Spinal cord (tissue), 10 donors: ENCODE data around the gene ACTN1. TPM values are rescaled to one million over a fixed set of nuclear protein-coding genes. Genes with fewer than 3 reads are reported as not detected.

ENCODE experiments used
- DNase-seq, 6 donors: peaks; one replicate each; pipeline versions ENCODE4 v3.0.0 to v3.0.0-alpha.2; 2013 to 2015; ENCODE audit warnings: low spot score in 6 of 6, low read depth in 4 of 6
- H3K27ac ChIP-seq: one replicate; pipeline ENCODE4 v1.5.1; 2013; ENCODE audit warnings: low read depth, low read length, control low read depth
- H3K27me3 ChIP-seq: one replicate; pipeline ENCODE4 v1.6.1; 2013; ENCODE audit warnings: low read length; ENCODE audit not compliant: control insufficient read depth, insufficient read depth
- H3K36me3 ChIP-seq: one replicate; pipeline ENCODE4 v1.6.1; 2013; ENCODE audit warnings: low read length; ENCODE audit not compliant: control insufficient read depth, insufficient read depth
- H3K4me1 ChIP-seq: one replicate; pipeline ENCODE4 v1.6.1; 2013; ENCODE audit warnings: low read length; ENCODE audit not compliant: control insufficient read depth, insufficient read depth
- H3K4me3 ChIP-seq: one replicate; pipeline ENCODE4 v1.5.1; 2013; ENCODE audit warnings: low read depth, low read length, control low read depth
- H3K9me3 ChIP-seq: one replicate; pipeline ENCODE4 v1.6.1; 2013; ENCODE audit warnings: low read length; ENCODE audit not compliant: control insufficient read depth, insufficient read depth
- WGBS: methylation state at CpG from one replicate; pipeline ENCODE4 v1.1.5; 2013; ENCODE audit warnings: missing lambda C conversion rate; ENCODE audit not compliant: insufficient coverage; 5-methylcytosine and 5-hydroxymethylcytosine counted together
- polyA plus RNA-seq, 2 donors: library from polyadenylated mRNA; unstranded; fragments of 120-200 nt; gene quantifications; one replicate each; pipeline ENCODE4 v1.2.1, GENCODE V29; 2013; ENCODE audit not compliant: insufficient read length in 2 of 2
- total RNA-seq, 2 donors: library from RNA; depleted of rRNA in 1 of 2; stranded (reverse); fragments of 120-200 nt in 1 of 2; fragments of >200 nt in 1 of 2; gene quantifications; one replicate each; pipeline versions ENCODE4 v1.2.3 to v1.2.4, GENCODE V29; 2013 to 2014
- donor health status: healthy.

The ACTN1 gene
- total and polyA plus RNA-seq, 4 donors = 41.6 to 49.4 (median 46.2) TPM

DNA sequence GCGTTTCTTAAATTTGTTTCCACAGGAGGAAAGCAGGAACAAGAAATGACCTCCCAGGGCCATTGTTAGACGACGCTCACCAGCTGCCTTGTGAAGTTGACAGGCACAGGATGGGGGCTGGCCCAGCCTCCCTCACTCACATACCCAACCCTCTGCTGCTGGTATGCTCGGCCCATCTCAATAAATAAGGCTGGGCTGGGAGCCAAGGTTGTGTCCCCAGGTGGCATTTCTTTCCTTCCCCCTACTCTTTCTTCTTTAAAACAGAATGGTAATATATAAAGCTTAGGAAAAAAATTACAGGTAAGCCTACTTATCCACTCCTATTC, 93.0 kb downstream of the ACTN1 start:
- WGBS = 49% methylated on average over 3 of the region's 4 CpGs
- H3K36me3 ChIP-seq = peaks cover 65% of the 10 kb centered on the region
- H3K4me1 ChIP-seq = no peaks in the 10 kb centered on the region

DNA sequence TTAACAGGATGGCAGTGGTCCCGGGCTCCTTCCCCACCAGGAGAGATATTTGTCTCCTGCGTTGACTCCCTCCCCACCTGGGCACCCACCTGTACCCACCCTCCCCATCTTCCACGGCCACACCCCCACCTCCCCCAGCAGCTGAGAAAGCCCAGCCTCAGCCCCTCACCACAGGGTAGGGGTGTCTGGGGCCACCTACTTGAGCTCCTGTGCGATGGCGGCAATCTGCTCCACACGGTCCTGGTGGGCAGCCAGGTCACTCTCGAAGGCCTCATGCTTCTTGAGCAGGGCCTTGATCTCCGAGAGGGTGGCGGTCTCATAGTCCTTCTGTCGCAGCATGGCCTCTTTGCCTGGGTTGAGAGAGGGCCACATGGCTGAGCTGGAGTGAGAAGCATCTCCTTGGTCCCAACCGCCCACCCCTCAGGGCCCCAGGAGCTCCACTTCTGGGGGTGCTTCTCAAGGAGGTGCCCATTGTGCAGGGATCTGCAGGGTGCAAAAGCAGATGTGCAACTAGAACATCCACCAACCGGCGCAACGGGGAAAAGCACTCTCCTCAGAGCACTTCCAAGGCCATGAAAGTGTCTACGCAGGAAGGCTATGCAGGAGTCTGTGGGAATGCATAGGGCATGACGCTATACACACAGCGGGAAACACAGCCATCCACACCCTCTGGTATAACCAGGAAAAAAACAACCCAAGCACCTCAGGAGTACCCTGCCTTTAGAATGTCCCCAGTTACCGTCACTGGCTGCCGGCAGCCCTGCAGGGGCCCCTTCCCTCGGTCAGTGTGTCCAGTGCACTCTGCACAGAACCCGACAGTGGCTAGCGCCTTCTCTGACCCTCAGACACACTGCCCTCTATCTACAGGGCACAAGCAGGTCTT, 93.6 kb downstream of the ACTN1 start:
- 99% methylated on average over 21 of the region's 22 CpGs for WGBS
- Histone ChIP-seq H3K27me3 (no peaks in the 10 kb centered on the region), H3K4me1 (no peaks in the 10 kb centered on the region), H3K9me3 (no peaks in the 10 kb centered on the region), H3K36me3 (peaks cover 67% of the 10 kb centered on the region), H3K27ac (no peak overlapping the region), H3K4me3 (no peak overlapping the region)
- no peak for DNase-seq

More for the DNA sequence above, 93.0 kb downstream of the ACTN1 start:
- H3K9me3 ChIP-seq = no peaks in the 10 kb centered on the region
- H3K27ac ChIP-seq = no peak overlapping the region
- H3K4me3 ChIP-seq = no peak overlapping the region
- no peaks in the 10 kb centered on the region for H3K27me3 ChIP-seq
- no peak for DNase-seq

DNA sequence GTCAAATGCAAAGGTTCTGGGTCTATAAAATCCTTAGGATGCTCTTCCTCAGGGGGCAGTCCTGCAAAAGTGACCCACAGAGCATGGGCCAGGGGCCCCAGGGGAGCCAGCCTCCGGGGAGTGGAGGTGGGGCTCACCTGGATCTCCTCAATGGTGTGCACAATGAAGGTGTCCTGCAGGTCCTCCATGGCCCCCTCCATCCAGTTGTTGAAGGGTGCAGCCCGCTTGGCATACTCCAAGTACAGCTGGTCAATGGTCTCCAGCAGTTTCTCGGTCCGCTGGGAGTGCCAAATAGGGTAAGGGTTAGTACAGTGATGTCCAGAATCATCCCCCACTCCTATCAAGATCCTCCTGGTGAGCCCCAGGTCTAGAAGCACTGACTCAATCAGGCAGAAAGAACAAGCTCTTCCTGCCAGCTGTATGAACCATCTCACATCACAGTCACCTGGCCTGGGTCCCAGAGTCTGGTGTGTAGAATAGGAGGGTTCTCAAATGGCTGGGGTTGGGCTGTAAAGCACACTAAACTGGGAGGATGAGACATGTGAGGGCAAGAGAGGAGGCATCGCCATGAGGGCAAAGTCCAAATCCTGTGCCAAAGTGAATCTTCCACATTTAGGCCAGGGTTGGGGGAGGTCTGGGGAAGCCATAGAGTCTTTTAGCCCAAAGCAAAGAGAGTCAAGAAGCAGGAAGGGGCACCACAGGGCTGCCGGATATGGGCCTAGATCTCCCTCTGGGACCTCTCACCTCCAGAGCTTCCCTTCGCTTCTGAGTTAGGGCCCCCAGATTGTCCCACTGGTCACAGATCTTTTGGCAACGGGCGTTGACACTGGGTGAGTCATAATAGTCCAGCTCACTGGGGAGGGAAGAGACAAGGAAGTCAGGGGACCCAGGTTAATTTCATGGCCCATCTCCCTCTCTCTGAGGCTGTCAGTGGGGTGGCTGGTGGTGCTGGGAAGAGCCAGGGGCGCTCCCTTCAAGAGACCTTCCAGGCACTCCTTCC, 94.8 kb downstream of the ACTN1 start:
- WGBS = 90% methylated on average over 4 of the region's 10 CpGs
- H3K36me3 ChIP-seq = peaks cover 67% of the 10 kb centered on the region

DNA sequence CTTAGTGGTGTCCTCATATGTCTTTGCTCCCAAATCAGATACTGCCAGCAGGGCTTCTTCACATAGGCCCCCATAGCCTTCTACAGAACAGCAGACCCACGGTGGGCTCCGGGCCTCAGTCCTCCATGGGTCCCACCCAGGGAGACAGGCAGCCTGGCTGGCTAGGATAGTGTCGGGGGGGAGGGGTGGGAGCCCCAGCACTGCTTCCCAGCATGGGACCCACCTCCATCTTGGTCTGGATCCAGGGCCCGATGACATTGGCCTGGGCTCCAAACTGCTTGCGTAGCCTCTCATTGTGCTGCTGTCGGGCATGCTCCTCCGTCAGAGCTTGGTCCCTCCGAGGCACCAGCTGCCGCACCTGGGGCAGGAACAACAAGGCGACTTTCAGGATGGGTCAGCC, 96.9 kb downstream of the ACTN1 start:
- WGBS = 94% methylated on average over 10 of the region's 10 CpGs
- H3K36me3 ChIP-seq = peaks cover 71% of the 10 kb centered on the region
- H3K4me3 ChIP-seq = no peak overlapping the region
- DNase-seq = no peak
- H3K27me3 ChIP-seq = no peaks in the 10 kb centered on the region
- H3K27ac ChIP-seq = no peak overlapping the region
- no peaks in the 10 kb centered on the region for H3K4me1 ChIP-seq
- H3K9me3 ChIP-seq = no peaks in the 10 kb centered on the region

More for the DNA sequence above, 94.8 kb downstream of the ACTN1 start:
- no peaks in the 10 kb centered on the region for H3K4me1 ChIP-seq
- H3K27me3 ChIP-seq = no peaks in the 10 kb centered on the region
- no peaks in the 10 kb centered on the region for H3K9me3 ChIP-seq
- DNase-seq = no peak
- no peak overlapping the region for H3K27ac ChIP-seq
- no peak overlapping the region for H3K4me3 ChIP-seq

DNA sequence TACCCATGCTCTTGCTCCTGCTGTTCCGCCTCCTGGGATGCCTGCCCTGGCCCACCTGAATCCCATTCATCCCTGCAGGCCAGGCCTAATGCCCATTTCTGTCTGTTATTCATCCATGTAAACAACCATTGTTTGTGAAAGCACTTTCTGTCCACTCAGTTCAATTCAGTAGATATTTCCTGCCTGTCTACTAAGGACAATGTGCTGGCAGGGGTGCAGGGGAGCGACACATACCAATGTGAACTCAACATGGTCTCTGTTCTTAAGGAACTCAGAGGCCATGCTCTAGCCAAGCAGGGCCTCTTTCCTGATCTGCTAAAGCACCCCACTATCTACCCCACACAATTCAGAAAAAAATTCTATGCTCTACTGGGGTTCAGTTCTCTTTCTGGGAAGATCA, 97.7 kb downstream of the ACTN1 start:
- no peaks in the 10 kb centered on the region for H3K27me3 ChIP-seq
- H3K4me1 ChIP-seq = no peaks in the 10 kb centered on the region
- H3K4me3 ChIP-seq = no peak overlapping the region
- H3K27ac ChIP-seq = no peak overlapping the region
- DNase-seq = no peak
- H3K9me3 ChIP-seq = no peaks in the 10 kb centered on the region
- H3K36me3 ChIP-seq = peaks cover 79% of the 10 kb centered on the region
- WGBS = 95% methylated on average over 2 of the region's 2 CpGs

DNA sequence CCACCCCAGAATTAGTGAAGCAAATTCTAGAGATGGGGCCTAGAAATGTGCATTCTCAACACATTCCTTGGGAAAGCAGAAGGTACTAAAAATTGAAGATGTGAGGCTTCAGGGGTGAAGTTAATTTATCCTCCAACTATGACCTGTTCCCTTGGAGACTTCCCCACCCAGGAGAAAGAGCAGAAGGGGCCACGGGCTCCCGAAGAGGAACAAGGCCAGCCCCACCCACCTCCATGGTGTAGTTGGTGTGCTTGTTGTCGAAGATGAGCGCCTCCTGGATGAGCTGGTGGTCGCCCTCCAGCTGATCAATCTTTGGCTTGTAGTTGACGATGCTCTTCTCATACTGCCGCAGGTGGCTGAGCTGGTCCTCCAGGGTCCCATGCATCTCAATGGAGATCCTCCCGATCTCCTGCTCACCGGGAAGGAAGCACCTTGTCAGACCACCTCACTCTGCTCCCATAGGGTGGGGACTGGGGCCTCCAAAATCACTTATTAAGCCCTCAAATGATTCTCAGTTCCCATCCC, 98.5 kb downstream of the ACTN1 start:
- Histone ChIP-seq H3K4me3 (no peak overlapping the region), H3K27ac (no peak overlapping the region), H3K27me3 (no peaks in the 10 kb centered on the region), H3K4me1 (no peaks in the 10 kb centered on the region), H3K36me3 (peaks cover 81% of the 10 kb centered on the region), H3K9me3 (no peaks in the 10 kb centered on the region)
- no peak for DNase-seq
- WGBS = 87% methylated on average over 7 of the region's 9 CpGs

DNA sequence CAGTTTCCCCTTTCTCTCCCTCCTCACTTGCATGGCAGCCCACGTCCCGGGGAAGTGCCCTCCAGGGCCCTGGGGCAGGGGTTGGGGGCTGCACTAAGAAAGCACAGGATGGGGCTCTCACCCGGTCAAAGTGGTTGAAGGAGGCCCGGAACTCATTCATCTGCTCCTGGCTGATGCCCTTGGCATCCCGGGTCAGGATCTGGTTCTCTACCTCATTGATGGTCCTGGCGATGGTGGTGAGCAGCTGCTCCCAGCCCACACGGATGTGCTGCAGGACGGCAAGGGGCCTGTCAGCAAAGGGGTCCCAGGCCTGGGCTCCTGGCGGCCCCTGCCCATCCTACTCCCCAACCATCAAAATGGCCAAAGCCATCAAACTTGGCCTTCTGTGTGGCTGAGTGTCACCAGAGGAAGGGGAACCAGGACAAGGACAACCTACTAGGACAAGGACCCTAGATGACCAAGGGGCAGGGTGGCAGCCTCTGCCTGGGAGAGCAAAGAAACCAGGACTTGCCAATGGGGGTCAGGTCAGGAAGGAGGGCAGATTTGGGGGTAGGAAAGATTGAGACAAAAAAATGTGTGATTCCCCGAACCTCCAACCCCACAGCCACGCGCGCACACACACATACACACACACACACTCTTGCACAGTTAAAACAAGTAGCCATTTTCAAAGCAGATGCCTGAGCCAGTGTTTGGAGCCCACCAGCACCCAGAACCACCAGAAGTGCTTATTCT, 99.1 kb downstream of the ACTN1 start:
- Histone ChIP-seq H3K36me3 (peaks cover 80% of the 10 kb centered on the region), H3K27me3 (no peaks in the 10 kb centered on the region), H3K27ac (no peak overlapping the region), H3K9me3 (no peaks in the 10 kb centered on the region), H3K4me3 (no peak overlapping the region), H3K4me1 (no peaks in the 10 kb centered on the region)
- DNase-seq = no peak
- WGBS = 96% methylated on average over 10 of the region's 13 CpGs

DNA sequence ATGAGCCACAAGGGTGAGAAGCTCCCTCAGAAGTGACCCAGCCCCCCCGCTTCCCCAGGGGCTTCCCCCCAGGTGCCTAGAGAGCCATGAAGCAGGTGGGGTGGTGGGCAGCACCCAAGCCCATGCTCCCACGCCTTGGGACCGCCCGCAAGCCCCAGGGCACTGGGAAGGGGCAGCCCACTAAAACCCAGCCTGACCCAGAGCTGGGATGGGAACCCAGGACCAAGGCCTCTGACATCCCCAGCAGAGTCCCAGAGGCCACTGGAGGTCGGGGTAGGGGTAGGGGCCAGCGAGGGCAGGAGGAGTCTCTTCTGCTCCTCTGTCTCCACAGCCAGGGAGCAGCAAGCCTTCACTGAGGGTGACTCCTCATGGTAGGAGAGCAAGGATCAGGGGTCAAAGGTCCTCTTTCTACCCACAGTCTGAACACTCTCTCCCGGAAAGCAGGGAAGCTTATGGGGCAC, 99.8 kb downstream of the ACTN1 start:
- Histone ChIP-seq H3K9me3 (no peaks in the 10 kb centered on the region), H3K4me1 (no peaks in the 10 kb centered on the region), H3K36me3 (peaks cover 83% of the 10 kb centered on the region), H3K27me3 (no peaks in the 10 kb centered on the region), H3K4me3 (no peak overlapping the region), H3K27ac (no peak overlapping the region)
- no peak for DNase-seq
- 94% methylated on average over 5 of the region's 7 CpGs for WGBS

DNA sequence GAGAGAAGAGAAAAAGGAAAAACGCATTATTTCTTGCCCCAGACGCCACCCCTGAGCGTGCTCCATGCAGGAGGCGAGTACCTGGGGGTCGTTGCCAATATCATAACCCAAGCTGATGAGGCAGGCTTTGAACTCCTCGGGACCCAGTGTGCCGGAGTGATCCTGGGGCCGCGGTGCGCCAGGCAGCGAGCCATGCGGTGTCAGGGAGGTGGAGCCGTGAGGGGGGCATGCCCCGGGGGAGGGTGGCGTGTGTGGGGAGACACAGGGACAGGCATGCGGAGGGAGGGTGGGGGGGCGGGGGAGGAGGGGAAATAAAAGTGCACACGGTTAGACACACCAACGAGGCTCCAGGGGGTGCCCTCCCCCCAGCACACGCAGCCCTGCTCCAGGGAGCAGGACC, 100.2 kb downstream of the ACTN1 start:
- H3K4me1 ChIP-seq = no peaks in the 10 kb centered on the region
- no peaks in the 10 kb centered on the region for H3K27me3 ChIP-seq
- DNase-seq = no peak
- no peak overlapping the region for H3K27ac ChIP-seq
- no peak overlapping the region for H3K4me3 ChIP-seq
- peaks cover 79% of the 10 kb centered on the region for H3K36me3 ChIP-seq
- WGBS = 88% methylated on average over 8 of the region's 20 CpGs
- H3K9me3 ChIP-seq = no peaks in the 10 kb centered on the region
